EL (cell line): Measurements from ENCODE around the gene KDM4D.
A peak's percentile ranks its signal among the peaks of the same experiment; 100 is the strongest.
"Not testable (repeated sequence)": the region's sequence is repeated elsewhere in the genome, so short reads cannot be mapped to it uniquely, and the experiment has no call there.

Source experiments
- DNase-seq: peaks from one replicate; pipeline ENCODE4 v3.0.0-alpha.2; 2016

The KDM4D gene

GRCh38 chr11:94959179-94959578, 14.3 kb upstream of the KDM4D start:
- no peak for DNase-seq

- no peak for DNase-seq
Measured at GRCh38 chr11:94960488-94960887, 13.0 kb upstream of the KDM4D start.

GRCh38 chr11:94961255-94961654, 12.3 kb upstream of the KDM4D start:
- no peak for DNase-seq

- no peak for DNase-seq
Measured at GRCh38 chr11:94964934-94965333, 8.6 kb upstream of the KDM4D start.

- DNase-seq: peak; percentile 52
Measured at GRCh38 chr11:94968334-94968958, 5.1 kb upstream of the KDM4D start.

GRCh38 chr11:94972700-94973098, 810 bp upstream of the KDM4D start:
- DNase-seq: no peak

GRCh38 chr11:94974178-94974577, 669 bp downstream of the KDM4D start:
- DNase-seq: no peak

GRCh38 chr11:94975599-94975998, 2.1 kb downstream of the KDM4D start:
- no peak for DNase-seq

- no peak for DNase-seq
Measured at GRCh38 chr11:94987378-94987777, 13.9 kb downstream of the KDM4D start.

- no peak for DNase-seq
Measured at GRCh38 chr11:94988748-94989147, 15.2 kb downstream of the KDM4D start.

GRCh38 chr11:94993400-94993943, 20.0 kb downstream of the KDM4D start:
- DNase-seq: no peak

GRCh38 chr11:94997437-94997836, 23.9 kb downstream of the KDM4D start:
- no peak for DNase-seq

- DNase-seq: no peak
Measured at GRCh38 chr11:94998285-94998684, 24.8 kb downstream of the KDM4D start.

- DNase-seq: no peak
Measured at GRCh38 chr11:95003716-95004115, 30.2 kb downstream of the KDM4D start.

GRCh38 chr11:95005642-95006041, 32.1 kb downstream of the KDM4D start:
- no peak for DNase-seq

GRCh38 chr11:95011376-95011775, 37.9 kb downstream of the KDM4D start:
- DNase-seq: no peak

GRCh38 chr11:95014184-95014821, 40.8 kb downstream of the KDM4D start:
- no peak for DNase-seq

- no peak for DNase-seq
Measured at GRCh38 chr11:95016139-95016538, 42.6 kb downstream of the KDM4D start.

GRCh38 chr11:95021468-95021867, 48.0 kb downstream of the KDM4D start:
- DNase-seq: not testable (repeated sequence)

- no peak for DNase-seq
Measured at GRCh38 chr11:95024958-95025357, 51.4 kb downstream of the KDM4D start, which contains the start of gene KDM4E. Gene KDM4E, plus strand, starts transcription at chr11:95025258. Its CDS starts 300 bp downstream, at chr11:95025558.

- not testable (repeated sequence) for DNase-seq
Measured at GRCh38 chr11:95025594-95025993, 52.1 kb downstream of the KDM4D start.

GRCh38 chr11:95028357-95028756, 54.8 kb downstream of the KDM4D start:
- no peak for DNase-seq

- no peak for DNase-seq
Measured at GRCh38 chr11:95033051-95033450, 59.5 kb downstream of the KDM4D start.

- DNase-seq: no peak
Measured at GRCh38 chr11:95035316-95035715, 61.8 kb downstream of the KDM4D start.
